GM12872 (cell line): ENCODE results near the gene TMEM161B.

ENCODE experiments used
- TF ChIP-seq, protein P1 (sequence below): IDR thresholded peaks from 3 replicates; pipeline ENCODE4 v1.5.1; 2011; ENCODE audit warnings: low read depth, mild to moderate bottlenecking, low read length, moderate library complexity; ENCODE audit not compliant: insufficient read depth

Gene TMEM161B

DNA sequence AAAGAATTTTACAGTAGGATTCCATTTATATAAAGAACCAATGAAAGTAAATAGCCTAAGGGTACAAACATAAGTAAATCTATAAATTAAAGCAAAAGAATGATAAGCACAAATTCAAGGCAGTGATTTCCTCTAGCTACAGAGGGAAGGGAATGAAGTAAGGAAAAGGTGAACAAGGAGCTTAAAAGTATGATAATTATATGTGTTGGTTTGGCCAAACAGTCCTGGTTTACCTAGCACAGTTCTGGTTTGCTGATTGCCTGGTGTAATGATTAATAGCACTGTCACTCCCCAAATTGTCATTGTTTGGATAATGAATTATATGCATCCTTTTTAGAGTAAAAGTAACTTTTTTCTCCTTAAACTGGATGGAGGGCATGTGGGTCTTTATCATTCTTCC is 15.0 kb upstream of the TMEM161B start:
- TF ChIP-seq, protein P1, sequence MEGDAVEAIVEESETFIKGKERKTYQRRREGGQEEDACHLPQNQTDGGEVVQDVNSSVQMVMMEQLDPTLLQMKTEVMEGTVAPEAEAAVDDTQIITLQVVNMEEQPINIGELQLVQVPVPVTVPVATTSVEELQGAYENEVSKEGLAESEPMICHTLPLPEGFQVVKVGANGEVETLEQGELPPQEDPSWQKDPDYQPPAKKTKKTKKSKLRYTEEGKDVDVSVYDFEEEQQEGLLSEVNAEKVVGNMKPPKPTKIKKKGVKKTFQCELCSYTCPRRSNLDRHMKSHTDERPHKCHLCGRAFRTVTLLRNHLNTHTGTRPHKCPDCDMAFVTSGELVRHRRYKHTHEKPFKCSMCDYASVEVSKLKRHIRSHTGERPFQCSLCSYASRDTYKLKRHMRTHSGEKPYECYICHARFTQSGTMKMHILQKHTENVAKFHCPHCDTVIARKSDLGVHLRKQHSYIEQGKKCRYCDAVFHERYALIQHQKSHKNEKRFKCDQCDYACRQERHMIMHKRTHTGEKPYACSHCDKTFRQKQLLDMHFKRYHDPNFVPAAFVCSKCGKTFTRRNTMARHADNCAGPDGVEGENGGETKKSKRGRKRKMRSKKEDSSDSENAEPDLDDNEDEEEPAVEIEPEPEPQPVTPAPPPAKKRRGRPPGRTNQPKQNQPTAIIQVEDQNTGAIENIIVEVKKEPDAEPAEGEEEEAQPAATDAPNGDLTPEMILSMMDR, result no peak

DNA sequence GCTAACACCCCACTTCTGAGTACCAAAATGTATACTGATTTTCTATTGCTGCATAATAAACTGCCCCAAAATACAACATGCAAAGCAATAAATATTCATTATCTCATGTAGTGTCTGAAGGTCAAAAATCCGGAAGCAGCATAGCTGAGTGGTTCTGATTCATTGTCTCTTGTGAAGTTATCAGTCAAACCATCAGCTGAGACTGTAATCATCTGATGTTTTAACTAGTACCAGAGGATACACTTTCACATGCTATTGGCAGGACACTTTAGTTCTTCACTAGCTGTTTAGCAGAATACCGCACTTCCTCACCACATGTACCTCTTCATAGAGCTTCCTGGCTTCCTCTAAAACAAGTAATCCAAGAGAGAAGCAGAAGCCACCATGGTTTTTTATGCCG is 12.7 kb upstream of the TMEM161B start:
- TF ChIP-seq, protein P1, result no peak

DNA sequence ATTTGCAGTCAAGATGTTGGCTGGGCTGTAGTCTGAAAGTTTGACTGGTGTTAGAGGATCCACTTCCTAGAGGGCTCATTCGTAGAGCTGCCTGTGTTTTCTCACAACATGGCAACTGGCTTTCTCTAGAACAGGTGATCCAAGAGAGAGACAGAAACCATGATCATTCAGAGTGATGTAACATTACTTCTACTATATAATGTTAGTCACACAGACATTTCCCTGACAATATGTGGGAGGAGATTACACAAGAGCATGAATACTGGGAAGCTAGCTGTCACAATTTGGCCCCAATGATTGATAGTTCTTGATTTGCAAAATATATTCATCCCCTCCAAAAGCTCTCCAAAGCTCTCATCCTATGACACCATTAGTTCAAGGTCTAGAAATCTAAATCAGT is 10.9 kb upstream of the TMEM161B start:
- TF ChIP-seq, protein P1, result no peak

DNA sequence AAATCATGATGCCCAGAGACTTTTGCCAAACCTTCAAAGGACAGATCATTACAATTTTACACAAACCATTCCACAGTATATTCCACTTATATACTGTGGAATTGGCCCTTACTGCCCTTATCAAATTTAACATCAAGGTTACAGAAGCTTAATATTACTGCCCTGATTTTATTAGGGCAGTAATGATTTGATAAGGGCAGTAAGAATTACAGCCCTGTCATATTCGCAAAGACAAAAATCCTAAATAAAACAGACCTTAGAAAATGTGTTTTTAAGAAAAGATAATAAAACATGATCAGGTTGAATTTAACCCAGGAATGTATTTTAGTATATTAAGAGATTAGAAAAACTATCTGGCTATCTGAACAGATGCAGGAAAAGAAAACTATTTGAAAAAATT is 7.7 kb upstream of the TMEM161B start:
- TF ChIP-seq, protein P1, result no peak

DNA sequence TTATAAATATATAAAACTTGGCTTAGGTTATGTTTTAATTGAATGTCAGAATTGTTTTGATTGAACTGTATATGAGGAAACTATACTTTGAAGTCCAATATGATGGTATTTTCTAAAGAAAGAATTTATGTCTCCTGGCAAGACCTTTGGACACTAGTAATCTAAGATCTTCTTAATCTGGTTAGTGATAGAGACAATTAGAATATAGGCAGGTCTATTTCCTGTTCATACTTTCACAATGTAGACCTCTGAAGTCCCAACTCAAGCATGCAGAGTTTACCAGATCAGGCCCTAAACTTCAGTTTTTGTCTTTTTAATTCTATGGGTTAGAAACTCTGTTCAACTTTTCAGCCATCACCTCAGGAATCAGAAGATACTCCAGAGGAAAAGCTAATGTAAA is 6.9 kb upstream of the TMEM161B start:
- TF ChIP-seq, protein P1, result no peak

DNA sequence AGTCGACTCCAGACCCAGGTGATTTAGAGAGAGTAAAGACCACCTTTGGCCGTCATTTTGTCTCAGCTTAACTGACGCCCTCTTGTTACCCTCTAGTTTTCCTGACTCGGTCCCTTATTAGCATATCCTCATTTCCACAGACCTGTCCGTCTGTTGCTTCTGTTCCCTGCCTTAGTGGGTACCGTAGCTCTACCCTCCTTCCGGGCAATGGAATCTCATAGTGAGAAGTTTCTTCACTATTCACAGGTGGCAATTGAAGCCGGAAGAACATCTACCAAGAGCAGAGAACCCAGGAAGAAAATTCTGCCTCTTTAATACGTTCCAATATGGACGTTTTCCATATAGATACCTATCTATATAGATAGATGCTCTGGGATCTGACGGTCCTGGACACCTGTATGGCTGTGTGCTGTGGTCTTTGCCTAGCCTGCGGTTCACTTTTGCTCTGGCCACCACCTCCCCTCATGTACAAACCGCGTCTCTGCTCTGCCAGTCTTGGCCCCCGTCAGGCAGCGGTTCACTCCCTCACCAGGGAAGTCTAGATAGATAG is 652 bp upstream of the TMEM161B start:
- TF ChIP-seq, protein P1, result no peak

DNA sequence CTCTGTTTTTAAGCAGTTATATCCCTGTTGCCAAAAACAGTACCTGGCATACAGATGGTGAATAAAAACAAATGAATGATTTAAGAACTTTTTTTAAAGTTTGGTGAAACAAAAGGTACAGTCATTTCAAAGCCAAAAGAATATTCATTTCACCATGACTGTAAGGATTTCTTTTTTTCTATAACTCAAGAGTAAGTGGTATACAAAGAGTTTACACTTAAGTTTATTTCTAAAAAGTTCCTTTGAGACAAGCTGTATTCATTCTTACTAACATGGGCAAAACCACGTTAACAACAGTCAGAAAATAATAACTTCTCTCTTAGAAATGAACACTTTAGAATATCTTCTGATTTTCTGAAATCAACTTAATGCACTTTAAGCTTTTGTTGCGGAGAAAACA is 5.3 kb downstream of the TMEM161B start:
- TF ChIP-seq, protein P1, result no peak
